VCaP (cell line): ENCODE data around the gene ANKS6.

ENCODE experiments used
- H3K27ac ChIP-seq: fragments of 450-650 bp; 2 replicates; pipeline ENCODE4 v1.5.1; 2017
- CTCF ChIP-seq: fragments of 450-650 bp; conservative IDR thresholded peaks from 2 replicates; pipeline ENCODE4 v1.5.1; 2017; ENCODE audit warnings: mild to moderate bottlenecking, moderate library complexity

Gene ANKS6

GRCh38 chr9:98724810-98725530, 71.4 kb downstream of the ANKS6 start:
- no peak overlapping the region for H3K27ac ChIP-seq
- no peak for TF ChIP-seq CTCF

DNA sequence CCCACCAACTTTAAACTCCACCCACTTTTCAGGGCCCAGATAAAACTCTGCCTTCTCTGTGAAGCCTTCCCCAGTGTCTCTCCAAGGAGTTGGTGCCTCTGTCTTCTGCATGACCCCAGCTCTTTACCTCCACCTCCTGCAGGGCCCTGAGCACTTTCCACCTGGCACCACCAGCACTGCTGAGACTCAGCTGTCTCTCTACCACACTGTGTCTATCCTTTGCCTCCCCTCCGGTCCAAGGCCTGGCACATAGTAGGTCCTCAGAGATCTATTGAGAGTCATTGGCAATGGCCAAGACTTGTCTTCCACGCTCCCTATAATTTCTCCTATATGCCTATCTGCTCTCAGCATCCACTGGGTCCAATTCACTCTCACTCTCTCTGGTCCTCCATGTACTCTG, 74.7 kb downstream of the ANKS6 start:
- no peak overlapping the region for H3K27ac ChIP-seq
- no peak for TF ChIP-seq CTCF

- no peak for TF ChIP-seq CTCF
- H3K27ac ChIP-seq, result no peak overlapping the region
Observed at GRCh38 chr9:98720402-98720801, 76.0 kb downstream of the ANKS6 start.

DNA sequence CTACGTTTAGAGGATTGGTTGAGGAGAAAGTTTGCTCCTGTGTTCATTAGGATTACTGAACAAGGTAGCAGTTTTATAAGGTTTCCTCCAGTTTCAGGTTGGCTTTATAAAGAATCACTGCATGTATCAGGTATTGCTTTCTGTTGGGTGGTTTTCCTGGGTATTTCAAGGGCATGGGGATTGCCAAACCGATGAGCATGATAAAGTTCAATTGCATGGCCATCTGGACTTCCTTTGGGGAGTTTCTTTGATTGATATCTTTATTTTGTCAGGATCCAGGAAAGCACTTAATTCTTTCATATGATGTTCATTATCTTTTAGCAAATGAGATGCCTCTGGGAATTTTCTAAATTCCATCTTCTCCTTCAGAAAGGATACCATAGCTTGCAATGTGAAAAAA, 77.3 kb downstream of the ANKS6 start:
- TF ChIP-seq CTCF, result no peak

GRCh38 chr9:98714833-98715232, 81.5 kb downstream of the ANKS6 start:
- H3K27ac ChIP-seq, result no peak overlapping the region
- TF ChIP-seq CTCF, result no peak

More for the DNA sequence above, 77.3 kb downstream of the ANKS6 start:
- H3K27ac ChIP-seq, result no peak overlapping the region

- H3K27ac ChIP-seq, result no peak overlapping the region
Observed at GRCh38 chr9:98712987-98713386, 83.4 kb downstream of the ANKS6 start.

More at GRCh38 chr9:98712987-98713386, 83.4 kb downstream of the ANKS6 start:
- TF ChIP-seq CTCF, result no peak
